ENCODE measurements around the gene ITGA5.

GRCh38 chr12:54349036-54349435 is 70.0 kb downstream of the ITGA5 start:
- no peak for TF ChIP-seq CTCF (IDR thresholded peaks at IDR 0.05; ENCODE audit: low read depth, low read length)
- no peak for TF ChIP-seq POLR2A (IDR thresholded peaks at IDR 0.05; ENCODE audit: extremely low read depth, insufficient read length)

All from NB4 (cell line).